Retinal pigment epithelial cell (primary cell): ENCODE results near the gene PARVA.

Experiments
- DNase-seq: peaks from one replicate; pipeline ENCODE4 v3.0.0-alpha.2; 2010; ENCODE audit warnings: low read depth
- H3K4me3 ChIP-seq: 2 replicates; pipeline ENCODE4 v1.5.1; 2011; ENCODE audit warnings: mild to moderate bottlenecking, low read length, control low read depth, moderate library complexity
- CTCF ChIP-seq: conservative IDR thresholded peaks from 2 replicates; pipeline ENCODE4 v1.5.1; 2011; ENCODE audit warnings: low read depth, low read length, control low read depth, inconsistent platforms

PARVA gene

DNA sequence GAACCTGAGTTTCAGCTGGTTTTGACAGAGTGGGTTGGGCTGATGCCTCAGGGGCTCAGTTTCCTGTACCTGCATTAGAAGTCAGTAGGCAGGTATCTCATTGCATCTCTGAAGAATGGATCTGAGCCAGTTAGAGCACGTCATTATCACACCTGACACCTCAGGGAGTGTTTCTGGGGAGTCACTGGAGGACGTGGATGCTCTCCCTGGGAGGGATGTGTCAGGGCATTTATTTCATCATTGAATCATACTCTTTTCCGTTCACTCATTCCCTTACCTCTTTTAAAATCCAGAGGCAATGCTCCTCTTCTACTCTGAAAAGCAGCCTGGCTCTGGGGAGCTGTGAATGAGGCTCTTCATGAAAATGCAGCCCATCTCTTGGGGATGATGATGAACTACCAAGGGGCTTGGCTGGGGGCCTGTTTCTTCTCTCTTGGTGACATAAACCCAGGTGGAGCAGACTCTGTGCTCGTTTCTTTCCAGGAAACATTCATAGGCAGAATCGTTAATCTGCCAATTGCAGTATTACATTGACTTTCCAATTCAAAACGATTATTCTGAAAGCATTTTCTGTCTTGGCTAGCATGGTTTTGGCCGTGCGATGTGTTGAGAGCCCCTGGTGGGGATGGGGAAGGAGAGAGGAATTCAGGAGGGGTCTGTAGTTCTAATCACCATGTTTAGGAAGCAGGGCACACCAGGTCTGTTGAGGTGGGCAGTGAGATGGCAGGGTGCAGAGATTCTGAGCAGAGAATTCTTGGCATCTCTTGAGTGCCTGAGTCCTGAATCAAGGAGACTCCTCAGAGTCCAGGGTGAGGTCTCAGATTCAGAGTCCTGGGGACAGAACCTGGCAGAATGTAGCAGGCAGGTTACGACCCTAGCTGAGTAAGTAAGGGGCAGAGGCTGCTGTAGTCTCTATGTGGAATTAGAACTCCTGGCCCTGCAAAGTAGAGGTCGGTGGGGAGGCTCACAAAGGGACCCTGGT, 12.6 kb downstream of the PARVA start:
- DNase-seq: no peak

DNA sequence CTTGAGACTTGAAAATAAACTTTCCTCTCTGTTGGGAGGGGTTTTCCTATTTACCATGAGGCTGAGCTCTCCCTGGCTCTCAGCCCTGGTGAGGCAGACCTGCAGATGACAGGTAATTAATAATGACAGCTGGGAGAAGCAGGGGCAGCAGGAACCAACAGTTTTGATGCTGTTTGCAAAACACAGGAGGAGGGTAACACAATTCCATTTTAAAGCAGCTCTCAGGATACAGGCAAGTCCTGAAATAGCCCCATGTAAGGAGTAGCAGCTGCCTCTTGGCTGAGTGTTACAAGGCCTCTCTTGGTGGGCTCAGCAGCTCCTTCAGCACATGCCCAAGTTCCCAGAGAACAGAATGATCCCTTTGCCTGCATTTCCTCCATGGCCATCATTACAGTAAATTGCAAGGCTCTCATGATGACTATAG, 13.3 kb downstream of the PARVA start:
- H3K4me3 ChIP-seq: no peak overlapping the region
- DNase-seq: no peak
- no peak for TF ChIP-seq CTCF

More for the DNA sequence above, 12.6 kb downstream of the PARVA start:
- TF ChIP-seq CTCF: no peak
- no peak overlapping the region for H3K4me3 ChIP-seq

- no peak overlapping the region for H3K4me3 ChIP-seq
- TF ChIP-seq CTCF: no peak
- no peak for DNase-seq
Measured at GRCh38 chr11:12392672-12393071, 15.3 kb downstream of the PARVA start.

- H3K4me3 ChIP-seq: no peak overlapping the region
- TF ChIP-seq CTCF: no peak
- DNase-seq: no peak
Measured at GRCh38 chr11:12393691-12394090, 16.3 kb downstream of the PARVA start.

DNA sequence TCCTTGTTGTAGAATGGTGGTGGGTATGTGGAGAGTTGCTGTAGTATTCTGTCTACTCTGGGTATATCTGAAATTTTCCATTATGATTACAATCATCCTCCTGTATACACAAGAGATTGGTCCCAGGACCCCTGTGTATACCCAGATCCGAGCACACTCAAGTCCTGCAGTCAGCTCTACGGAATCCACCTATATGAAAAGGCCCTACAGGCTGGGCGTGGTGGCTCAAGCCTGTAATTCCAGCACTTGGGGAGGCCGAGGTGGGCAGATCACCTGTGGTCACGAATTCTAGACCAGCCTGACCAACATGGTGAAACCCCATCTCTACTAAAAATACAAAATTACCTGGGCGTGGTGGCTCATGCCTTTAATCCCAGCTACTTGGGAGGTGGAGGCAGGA, 17.2 kb downstream of the PARVA start:
- no peak for DNase-seq
- no peak for TF ChIP-seq CTCF

DNA sequence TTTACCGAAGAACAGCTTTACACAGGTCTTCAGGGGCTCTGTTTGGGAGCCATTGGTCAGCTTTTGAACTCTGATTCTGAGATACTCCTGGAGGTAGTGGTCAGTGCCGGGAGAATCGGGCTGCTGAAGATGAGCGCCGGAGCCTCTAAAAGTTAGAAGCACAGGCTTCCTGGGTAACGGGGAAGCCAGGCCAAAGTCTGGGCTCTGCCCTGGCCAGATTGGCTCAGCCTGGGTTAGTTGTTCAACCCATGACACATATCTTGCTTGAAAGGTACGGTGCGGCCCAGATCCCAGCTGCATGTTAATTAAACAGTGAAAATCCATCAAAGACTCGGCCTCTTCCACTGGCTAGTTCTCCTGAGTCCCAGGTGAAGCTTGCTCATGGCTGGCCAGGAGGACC, 18.0 kb downstream of the PARVA start:
- no peak overlapping the region for H3K4me3 ChIP-seq
- no peak for TF ChIP-seq CTCF
- no peak for DNase-seq

More for the DNA sequence above, 17.2 kb downstream of the PARVA start:
- no peak overlapping the region for H3K4me3 ChIP-seq

DNA sequence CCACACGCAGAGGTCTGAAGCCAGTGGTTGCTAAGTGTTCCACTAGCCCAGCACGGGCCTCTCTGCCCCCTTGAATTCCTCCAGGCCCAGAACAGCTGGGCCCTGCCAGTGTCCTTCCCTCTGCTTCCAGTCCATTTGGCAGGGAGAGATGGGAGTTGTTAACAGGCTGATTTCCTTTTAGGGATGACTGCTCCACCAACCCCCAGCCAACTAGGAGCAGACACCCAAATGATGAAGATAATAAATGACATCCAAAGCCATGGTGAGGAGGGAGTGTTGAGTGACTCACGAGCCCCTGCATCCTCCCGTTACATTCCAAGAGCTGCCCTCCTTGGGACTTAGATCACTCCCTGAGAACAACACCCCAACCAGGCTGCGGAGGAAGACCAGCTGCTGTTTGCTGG, 20.6 kb downstream of the PARVA start:
- DNase-seq: no peak
- no peak for TF ChIP-seq CTCF

More for the DNA sequence above, 20.6 kb downstream of the PARVA start:
- H3K4me3 ChIP-seq: no peak overlapping the region
